Cerebellar cortex (tissue), 1 donor: ENCODE data around the gene ARHGAP8.
"Not testable (repeated sequence)": the region's sequence is repeated elsewhere in the genome, so short reads cannot be mapped to it uniquely, and the experiment has no call there.

ENCODE experiments used
- DNase-seq: peaks from one replicate; pipeline ENCODE4 v3.0.0-alpha.2; 2015; ENCODE audit warnings: low spot score

Gene ARHGAP8

GRCh38 chr22:44739024-44739423, 13.4 kb upstream of the ARHGAP8 start:
- DNase-seq: no peak

GRCh38 chr22:44739666-44740065, 12.7 kb upstream of the ARHGAP8 start:
- DNase-seq: not testable (repeated sequence)

DNA sequence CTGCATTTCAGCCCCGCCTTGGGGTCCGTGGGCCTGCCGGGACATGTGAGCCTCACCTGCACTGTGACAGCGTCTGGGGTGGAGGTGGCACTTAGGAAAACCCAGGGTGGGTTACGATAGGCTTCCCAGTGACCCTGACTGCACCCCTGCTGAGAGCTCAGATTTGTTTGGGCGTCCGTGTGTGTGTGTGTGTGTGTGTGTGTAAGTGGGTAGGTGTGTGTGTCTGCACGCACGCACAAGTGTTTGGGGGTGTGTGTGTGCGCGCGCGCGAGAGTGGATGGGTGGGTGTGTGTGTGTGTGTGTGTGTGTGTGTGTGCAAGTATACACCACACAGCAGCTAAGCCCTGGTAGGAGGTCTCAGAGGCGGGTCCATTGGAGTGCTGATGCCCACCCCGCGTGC, 12.1 kb upstream of the ARHGAP8 start:
- no peak for DNase-seq

DNA sequence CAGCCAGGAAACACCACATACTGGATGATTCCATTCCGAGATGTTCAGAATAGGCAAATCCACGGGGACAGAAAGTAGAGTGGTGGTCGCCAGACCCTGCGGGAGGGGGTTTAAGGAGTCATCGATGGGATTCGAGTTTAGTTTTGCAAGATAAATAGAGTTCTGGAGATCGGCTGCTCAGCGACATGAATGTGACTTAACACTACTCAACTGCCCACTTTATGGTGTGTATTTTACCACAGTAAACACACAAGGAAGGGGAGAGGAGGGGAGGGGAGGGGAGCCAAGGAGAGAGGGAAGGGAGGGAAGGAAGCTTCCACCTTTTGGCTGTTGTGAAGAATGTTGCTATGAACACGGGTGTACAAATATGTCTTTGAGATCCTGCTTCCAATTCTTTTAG, 10.4 kb upstream of the ARHGAP8 start:
- no peak for DNase-seq

DNA sequence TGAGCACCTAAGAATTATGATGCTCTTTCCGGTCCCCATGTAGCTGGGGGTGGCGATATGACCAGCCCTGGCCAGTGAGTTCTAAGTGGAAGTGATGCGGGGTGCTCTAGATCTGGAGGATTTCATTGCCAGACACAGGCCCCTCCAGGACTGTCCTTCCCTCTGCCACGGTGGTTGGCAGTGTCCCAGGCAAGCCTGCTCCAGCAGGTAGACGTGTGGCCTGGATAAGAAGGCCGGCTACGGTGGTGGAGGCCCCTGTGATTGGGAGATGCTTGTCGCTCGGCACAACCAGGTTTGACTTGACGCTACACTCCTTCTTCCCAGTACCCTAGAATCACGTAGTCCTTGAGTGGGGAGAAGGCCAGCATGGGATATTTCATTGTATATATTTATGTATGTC, 9.1 kb upstream of the ARHGAP8 start:
- no peak for DNase-seq

- no peak for DNase-seq
These were observed 8.6 kb upstream of the ARHGAP8 start for GRCh38 chr22:44743804-44744211.

DNA sequence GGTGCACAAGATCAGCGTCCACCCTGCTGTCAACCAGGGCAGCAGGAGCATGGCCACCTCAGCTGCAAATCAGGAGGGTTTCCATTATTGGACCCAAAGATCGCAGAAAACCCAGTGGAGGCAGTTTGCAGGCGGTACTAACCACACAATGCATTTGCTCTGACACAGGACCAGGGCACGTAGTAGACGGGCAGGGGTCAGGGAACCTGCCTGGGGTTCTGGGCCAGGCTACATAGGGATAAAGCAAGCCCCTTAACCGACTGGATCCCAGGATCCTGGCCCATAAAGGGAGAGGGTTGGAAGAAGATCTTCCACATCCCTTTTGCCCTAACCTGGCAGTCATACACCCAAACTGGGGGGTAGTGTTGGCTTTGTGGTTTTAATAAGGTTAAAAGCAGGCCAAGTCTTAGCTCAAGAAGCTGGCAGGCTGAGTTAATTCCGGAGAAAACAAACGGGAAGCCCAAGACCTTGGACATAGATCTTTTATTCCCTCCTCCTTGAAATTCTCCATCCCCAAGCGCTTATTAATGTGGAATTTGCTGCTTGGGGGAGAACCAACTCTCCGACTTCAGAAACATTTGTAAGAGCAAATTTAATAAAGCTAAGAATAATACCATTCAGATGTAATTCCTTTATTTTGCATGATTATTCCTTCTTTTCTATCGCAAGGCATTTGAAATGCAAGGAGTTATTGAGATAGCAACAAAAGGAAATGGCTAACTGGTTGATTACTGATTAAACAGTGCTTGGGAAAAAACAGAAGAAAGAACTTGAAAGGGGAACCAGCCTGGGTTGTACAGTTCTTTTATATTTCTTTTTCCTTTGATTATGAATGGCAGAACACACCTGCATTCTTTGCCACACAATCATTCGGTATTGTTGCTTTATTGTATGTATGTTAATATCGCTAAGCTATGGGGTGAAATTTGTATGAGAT, 6.3 kb upstream of the ARHGAP8 start:
- DNase-seq: no peak

GRCh38 chr22:44747784-44748127, 4.6 kb upstream of the ARHGAP8 start:
- DNase-seq: not testable (repeated sequence)

DNA sequence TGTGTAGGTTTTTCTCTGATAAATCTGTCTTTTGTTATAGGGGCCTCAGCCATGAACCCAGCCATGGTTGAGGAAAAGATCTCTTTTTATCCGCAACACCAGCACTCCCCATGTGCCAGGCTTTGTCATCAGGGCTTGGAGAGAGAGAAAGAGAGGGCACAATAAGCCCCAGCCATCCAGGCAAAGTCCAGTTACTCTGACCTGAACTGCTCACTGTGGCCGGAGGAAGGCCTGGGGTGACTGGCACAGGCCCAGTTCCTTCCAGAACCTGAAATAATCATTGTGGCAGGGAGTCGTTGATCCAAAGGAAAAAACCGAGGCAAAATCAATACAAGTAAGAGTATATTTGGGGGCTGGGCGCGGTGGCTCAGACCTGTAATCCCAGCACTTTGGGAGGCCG, 3.9 kb upstream of the ARHGAP8 start:
- no peak for DNase-seq

GRCh38 chr22:44750481-44750880, 1.9 kb upstream of the ARHGAP8 start:
- no peak for DNase-seq

DNA sequence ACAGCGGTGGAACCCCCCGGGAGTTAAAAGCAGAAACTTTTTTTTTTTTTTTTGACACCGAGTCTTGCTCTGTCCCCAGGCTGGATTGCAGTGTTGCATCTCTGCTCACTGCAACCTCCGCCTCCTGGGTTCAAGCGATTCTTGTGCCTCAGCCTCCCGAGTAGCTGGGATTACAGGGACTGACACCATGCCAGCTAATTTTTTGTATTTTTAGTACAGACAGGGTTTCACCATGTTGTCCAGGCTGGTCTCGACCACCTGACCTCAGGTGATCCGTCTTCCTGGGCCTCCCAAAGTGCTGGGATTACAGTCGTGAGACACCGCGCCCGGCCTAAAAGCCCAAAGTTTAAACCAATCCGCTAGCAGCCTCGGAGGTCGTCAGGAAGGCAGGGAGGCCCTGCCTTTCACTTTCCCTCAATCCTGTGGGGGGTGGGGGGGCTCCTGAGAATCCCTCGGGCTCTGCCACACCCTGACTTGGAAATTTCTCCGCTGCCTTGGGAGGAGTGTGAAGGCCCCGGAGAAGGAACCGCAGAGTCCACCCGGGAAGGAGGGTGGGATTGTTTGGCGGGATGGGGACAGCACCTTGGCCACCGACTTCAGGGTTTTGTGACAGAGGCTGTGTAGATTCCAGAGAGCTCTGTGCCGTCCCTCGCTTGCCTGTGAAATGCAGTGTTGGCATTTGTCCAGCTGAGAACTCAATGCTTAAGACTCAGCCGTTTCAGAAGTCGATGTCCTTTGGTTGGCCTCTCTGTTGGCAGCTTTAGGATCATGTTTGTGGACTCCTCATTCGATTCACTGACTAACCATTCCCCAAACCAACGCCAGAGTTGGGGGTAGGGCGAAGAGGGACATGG, 1.0 kb downstream of the ARHGAP8 start:
- no peak for DNase-seq

DNA sequence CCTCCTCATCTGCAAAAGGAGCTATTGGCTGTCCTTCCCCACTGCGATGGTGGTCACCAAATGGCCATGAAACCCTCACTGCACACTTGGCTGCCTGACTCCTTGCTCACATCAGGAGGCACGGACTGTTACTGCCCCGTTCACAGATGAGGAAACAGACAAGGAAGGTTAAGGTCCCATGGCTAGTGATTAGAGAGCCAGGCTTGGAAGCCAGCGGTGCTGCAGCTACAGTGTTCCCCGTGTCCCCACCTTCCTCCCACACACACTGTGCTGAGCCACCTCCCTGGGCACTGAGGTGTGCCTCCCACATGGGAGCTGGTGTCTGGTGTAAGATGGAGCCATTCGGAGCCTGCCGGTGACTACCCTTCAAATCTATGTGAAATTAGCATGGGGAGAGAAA, 2.6 kb downstream of the ARHGAP8 start:
- DNase-seq: no peak

- DNase-seq: no peak
These were observed 3.0 kb downstream of the ARHGAP8 start for GRCh38 chr22:44755417-44755816.

DNA sequence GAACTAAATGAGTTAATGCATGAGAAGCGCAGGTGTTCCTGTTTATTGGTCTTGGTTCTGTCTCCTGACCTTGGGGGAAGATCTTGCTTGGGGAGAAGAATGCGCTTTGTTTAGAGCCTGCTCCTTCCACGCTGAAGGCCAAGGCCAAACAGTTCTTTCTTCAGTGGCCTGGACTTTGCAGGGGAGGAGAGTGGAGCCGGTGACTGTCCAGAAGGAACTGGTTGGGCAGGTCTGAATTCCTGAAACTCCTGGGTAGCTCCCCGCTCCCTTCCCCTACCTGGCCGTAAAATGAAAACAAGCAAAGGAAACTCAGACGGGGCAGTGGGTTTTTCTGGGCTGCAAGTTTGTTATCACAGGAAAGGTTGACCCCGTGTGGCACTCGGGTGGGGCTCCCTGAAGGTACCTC, 3.6 kb downstream of the ARHGAP8 start:
- no peak for DNase-seq

- DNase-seq: no peak
These were observed 6.1 kb downstream of the ARHGAP8 start for GRCh38 chr22:44758344-44758973.

GRCh38 chr22:44759001-44759400, 6.6 kb downstream of the ARHGAP8 start:
- DNase-seq: no peak

- DNase-seq: no peak
These were observed 7.3 kb downstream of the ARHGAP8 start for GRCh38 chr22:44759430-44760310.

DNA sequence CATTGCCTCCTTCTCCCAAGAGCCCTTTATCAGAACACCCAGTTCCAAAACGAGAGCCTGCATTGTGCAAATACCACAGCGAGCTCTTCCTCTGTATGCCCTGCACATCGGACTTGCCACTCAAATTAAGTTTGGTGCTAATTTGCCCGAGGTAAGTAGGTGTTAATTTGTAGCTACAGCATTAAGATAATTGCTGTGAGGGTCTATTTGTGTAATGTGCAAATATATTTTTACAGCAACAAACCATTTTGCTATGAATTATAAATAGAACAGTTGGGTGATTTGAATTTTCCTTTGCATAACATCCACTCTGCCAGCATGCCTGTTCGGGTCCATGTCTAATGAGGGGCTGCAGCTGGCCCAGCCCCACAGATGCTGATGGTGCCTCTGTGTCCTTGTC, 8.1 kb downstream of the ARHGAP8 start:
- DNase-seq: no peak

DNA sequence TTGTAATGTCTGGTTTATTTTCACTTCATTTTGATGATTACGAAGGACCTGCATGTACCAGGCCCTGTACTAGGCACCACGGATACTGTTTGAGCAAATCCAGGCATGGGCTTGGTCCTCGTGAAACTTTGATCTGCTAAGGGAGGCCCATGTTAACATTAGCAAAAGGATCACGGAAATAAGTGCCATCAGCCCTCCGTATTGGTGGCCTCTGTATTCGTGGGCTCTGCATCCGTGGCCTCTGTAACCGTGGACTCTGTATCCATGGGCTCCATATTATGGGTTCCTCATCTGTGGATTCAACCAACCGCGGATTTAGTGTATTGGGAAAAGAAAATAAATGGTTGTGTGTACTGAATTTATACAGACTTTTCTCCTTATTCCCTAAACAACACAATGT, 8.7 kb downstream of the ARHGAP8 start:
- DNase-seq: no peak

DNA sequence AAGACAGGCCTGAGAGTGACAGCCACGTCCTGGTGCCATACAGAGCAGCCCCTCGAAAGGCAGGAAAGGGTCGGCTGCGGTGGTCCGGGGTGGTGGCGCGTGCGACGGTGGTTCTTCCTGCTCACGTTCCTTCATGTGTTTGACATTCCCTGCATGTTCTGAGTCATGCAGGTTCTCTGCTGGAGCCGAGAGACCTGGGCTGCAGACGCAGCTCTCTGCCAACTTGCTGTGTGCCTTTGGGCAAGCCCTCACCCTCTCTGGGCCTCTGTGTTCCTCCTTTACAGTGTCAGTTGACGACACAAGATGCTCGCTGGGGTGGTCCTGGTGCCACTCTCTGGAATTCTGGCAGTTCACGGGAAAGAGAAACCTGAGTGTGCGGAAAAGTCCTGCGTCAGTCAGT, 12.0 kb downstream of the ARHGAP8 start:
- DNase-seq: no peak

- no peak for DNase-seq
These were observed 12.6 kb downstream of the ARHGAP8 start for GRCh38 chr22:44764974-44765373.
